ENCODE results near the gene RBM23. TPM values are rescaled to one million over a fixed set of nuclear protein-coding genes. Genes with fewer than 3 reads are reported as not detected.

Gene RBM23
- total RNA-seq, 2 donors from 2014 or later: 77.3 to 88.9 TPM

DNA sequence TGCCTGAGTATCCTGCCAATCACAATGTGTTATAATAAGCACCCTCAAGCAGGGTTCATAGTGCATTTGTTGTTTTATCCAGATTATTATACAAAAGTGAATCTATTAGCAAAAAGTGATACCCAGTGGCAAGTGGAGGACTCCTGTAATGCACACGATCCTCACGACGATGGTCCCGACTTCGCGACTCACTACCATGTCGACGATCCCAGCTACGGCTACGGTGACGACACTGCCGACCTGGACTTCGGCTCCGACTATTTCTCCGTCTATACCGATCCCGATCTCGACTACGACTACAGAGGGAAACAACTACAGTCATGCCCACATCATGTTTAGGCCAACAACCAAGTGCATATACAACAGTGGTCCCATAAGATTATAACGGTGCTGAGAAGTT is 12.9 kb downstream of the RBM23 start:
- Mint-ChIP-seq H3K4me3 (no peak overlapping the region), H3K27me3 (no peaks in the 10 kb centered on the region), H3K4me1 (peaks cover 12% of the 10 kb centered on the region), H3K36me3 (ENCODE audit: low read depth) (peaks cover 19% of the 10 kb centered on the region), H3K27ac (no peak overlapping the region)
- H3K9me3 ChIP-seq (ENCODE audit: control insufficient read depth, low read length, poor library complexity, severe bottlenecking): no peaks in the 10 kb centered on the region
- ATAC-seq: no peak
- no peak for DNase-seq

DNA sequence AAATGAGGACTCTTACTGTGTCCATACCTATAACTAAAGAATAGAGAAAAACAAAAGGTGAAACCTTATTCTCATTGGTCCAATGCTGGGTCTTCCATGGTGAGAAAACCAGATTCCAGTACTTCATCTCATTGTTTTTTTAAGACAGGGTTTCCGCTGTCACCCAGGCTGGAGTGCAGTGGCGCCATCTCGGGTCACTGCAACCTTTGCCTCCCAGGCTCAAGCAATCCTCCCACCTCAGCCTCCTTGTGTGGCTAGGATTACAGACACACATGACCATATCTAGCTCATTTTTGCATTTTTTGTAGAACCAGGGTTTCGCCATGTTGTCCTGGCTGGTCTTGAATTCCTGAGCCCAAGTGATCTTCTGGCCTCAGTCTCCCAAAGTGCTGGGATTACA is 13.3 kb downstream of the RBM23 start:
- H3K4me1 Mint-ChIP-seq: peaks cover 15% of the 10 kb centered on the region
- H3K9me3 ChIP-seq (ENCODE audit: control insufficient read depth, low read length, poor library complexity, severe bottlenecking): no peaks in the 10 kb centered on the region
- H3K4me3 Mint-ChIP-seq: no peak overlapping the region
- ATAC-seq (no peak), DNase-seq (no peak)
- peaks cover 22% of the 10 kb centered on the region for H3K36me3 Mint-ChIP-seq (ENCODE audit: low read depth)
- no peaks in the 10 kb centered on the region for H3K27me3 Mint-ChIP-seq
- H3K27ac Mint-ChIP-seq: no peak overlapping the region

DNA sequence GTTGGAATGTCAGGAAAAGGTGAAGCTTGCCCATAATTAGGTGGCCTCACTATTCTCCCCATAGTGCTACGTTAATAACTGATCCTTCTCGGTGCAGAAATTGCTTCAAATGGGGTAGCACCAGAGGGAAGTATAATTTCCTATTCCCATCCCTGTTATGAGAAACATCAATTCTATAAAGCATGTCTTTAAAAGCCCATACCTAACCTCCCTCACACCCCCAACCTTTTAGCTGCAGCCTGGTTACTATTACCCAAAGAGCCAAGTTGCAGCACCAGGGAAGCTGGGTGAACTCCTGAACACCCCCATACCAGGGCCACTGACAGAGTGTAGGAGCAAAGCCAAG is 15.2 kb downstream of the RBM23 start:
- Mint-ChIP-seq H3K27ac (no peak overlapping the region), H3K36me3 (ENCODE audit: low read depth) (peaks cover 20% of the 10 kb centered on the region), H3K4me1 (peaks cover 15% of the 10 kb centered on the region), H3K4me3 (no peak overlapping the region), H3K27me3 (no peaks in the 10 kb centered on the region)
- no peak for ATAC-seq
- no peaks in the 10 kb centered on the region for H3K9me3 ChIP-seq (ENCODE audit: control insufficient read depth, low read length, poor library complexity, severe bottlenecking)
- DNase-seq: no peak

DNA sequence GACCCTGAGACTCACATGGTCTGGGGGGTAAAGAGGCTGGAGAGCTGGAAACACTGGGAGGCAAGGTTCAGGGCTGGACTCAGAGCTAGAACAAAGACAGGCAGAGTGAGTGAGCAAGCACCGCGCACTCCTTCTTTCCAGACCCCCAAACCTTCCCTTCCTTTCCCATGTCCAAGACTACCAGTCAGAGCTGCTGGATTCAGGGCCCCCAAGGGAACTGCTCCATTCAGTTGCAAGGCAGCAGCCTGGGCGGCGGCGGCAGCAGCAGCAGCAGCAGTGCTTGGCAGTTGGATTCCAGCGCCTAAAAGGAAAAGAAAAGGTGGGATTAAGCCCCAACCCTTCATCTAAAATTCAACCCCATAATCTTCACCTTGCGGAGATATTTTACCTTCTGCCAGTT is 17.1 kb downstream of the RBM23 start:
- ATAC-seq (no peak), DNase-seq (no peak)
- Mint-ChIP-seq H3K27ac (no peak overlapping the region), H3K4me1 (peaks cover 17% of the 10 kb centered on the region), H3K27me3 (no peaks in the 10 kb centered on the region), H3K36me3 (ENCODE audit: low read depth) (peaks cover 20% of the 10 kb centered on the region), H3K4me3 (no peak overlapping the region)
- H3K9me3 ChIP-seq (ENCODE audit: control insufficient read depth, low read length, poor library complexity, severe bottlenecking): no peaks in the 10 kb centered on the region

DNA sequence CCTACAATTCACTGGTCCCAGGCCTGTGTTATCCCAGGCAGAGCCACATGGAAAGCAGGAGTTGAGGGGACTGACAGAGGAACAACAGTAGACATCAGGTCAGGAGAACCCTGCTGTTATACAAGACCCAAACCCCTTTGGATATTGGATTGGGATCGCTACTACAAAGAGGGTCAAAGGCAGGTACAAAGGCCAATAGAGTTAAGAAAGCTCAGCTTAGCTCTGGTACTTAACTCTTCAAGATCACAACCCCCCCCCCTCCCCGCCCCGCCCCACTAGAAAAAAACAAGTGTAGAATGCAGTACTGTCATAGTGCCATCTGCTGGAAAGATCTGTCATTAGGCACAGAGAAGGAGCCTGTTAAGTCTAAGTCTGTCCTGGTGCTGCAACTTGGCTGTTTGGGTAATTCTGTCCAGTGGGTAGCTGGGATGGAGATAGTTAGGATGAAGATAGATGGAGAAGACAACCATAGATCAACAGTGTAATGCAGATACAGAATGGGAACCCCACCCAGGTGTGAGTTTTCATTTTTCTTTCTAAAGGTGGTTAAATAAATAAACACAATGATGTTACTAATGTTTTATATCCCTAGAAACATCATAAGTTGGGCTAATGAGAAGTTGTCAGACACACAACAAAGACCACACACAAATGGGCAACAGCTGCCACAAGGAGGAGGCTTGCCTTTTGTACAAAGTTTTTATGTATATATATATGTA is 18.7 kb downstream of the RBM23 start:
- Mint-ChIP-seq H3K4me3 (no peak overlapping the region), H3K27ac (peak overlapping the region; percentile 34), H3K36me3 (ENCODE audit: low read depth) (peaks cover 13% of the 10 kb centered on the region), H3K27me3 (no peaks in the 10 kb centered on the region), H3K4me1 (peaks cover 14% of the 10 kb centered on the region)
- no peaks in the 10 kb centered on the region for H3K9me3 ChIP-seq (ENCODE audit: control insufficient read depth, low read length, poor library complexity, severe bottlenecking)
- ATAC-seq (peak; percentile 84), DNase-seq (peak in 1 of 3 donors; percentile 43)

DNA sequence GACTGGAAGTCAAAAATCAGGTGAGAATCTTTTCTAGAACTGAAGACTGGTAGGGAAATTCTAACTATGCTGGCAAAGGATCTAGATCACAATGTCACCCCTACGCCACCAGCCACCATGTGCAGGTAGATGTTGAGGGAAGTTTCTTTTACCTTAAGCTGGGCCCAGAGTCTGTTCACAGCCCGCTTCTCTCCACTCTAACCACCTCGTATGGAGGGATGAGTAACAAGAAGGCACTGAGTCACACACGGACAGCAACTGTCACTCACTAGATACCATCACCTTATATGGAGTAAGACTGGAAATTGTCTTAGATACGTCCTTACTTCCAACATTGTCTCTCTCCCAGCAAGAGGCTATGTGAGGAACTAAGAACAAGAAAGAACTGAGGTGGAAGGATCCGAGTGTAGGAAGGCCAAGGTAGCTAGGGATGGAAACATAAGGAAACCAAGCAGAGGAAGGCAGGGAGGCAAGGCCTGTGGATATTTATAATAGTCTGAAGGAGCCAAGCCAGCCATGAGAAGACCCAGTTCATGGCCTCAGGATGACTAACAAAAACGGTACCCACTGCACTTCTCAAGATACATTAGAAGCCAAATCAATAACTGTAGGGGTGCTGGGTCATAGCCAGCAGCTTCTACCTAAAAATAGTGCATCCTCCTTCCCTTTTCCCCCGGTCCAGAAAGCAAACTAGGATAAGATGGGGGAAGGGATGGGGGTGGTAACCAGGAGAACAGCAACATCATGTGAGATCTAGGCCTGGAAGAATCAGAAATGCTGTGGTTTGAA is 20.5 kb downstream of the RBM23 start:
- peak overlapping the region; percentile 39 for H3K27ac Mint-ChIP-seq
- no peak overlapping the region for H3K4me3 Mint-ChIP-seq
- H3K36me3 Mint-ChIP-seq (ENCODE audit: low read depth): peaks cover 11% of the 10 kb centered on the region
- H3K27me3 Mint-ChIP-seq: no peaks in the 10 kb centered on the region
- H3K9me3 ChIP-seq (ENCODE audit: control insufficient read depth, low read length, poor library complexity, severe bottlenecking): no peaks in the 10 kb centered on the region
- peaks cover 14% of the 10 kb centered on the region for H3K4me1 Mint-ChIP-seq
- no peak for DNase-seq
- no peak for ATAC-seq

DNA sequence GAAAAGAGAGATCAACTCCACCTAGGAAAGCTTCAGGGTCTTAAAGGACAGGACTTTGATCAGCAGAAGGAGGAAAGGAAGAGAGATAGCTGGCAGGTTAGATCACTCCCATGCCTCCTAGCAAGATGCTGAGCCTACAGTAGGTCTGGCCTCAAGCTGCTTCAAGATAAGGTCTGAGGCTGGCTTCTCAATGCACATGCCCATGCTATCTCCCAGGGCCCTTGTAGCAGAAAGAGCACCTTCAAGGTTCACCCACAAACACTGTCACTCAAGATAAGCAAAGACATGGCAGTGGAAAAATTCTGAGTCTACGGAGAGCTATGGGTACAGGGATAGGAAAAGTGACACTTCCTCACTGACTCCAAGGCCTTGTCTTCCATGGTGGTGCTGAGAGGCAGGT is 21.6 kb downstream of the RBM23 start:
- no peaks in the 10 kb centered on the region for H3K9me3 ChIP-seq (ENCODE audit: control insufficient read depth, low read length, poor library complexity, severe bottlenecking)
- Mint-ChIP-seq H3K4me3 (no peak overlapping the region), H3K27me3 (no peaks in the 10 kb centered on the region), H3K36me3 (ENCODE audit: low read depth) (peaks cover 13% of the 10 kb centered on the region), H3K4me1 (peaks cover 14% of the 10 kb centered on the region), H3K27ac (no peak overlapping the region)
- ATAC-seq (no peak), DNase-seq (no peak)

DNA sequence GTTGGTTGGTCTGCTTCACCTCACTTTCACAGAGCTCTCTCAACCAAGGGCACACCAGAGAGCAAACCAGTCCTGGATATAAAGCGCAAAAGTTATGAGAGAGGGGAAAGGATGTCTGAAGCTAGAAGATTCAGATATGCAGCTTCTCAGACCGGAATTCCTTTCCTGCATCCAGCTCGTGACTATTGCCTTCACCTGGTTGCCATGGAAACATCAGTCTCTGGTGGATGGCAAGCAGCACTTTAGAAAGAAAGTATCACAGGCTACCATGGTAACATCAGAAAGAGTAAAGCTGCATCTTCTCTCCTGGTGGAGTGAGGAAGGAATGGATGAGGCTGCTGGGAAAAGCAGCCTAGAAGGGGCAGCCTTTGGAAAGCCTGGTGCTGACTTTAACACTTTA is 22.2 kb downstream of the RBM23 start:
- Mint-ChIP-seq H3K4me3 (peak overlapping the region; percentile 19), H3K36me3 (ENCODE audit: low read depth) (peaks cover 13% of the 10 kb centered on the region), H3K27me3 (no peaks in the 10 kb centered on the region), H3K4me1 (peaks cover 14% of the 10 kb centered on the region), H3K27ac (peak overlapping the region; percentile 11)
- H3K9me3 ChIP-seq (ENCODE audit: control insufficient read depth, low read length, poor library complexity, severe bottlenecking): no peaks in the 10 kb centered on the region
- DNase-seq (no peak), ATAC-seq (no peak)

DNA sequence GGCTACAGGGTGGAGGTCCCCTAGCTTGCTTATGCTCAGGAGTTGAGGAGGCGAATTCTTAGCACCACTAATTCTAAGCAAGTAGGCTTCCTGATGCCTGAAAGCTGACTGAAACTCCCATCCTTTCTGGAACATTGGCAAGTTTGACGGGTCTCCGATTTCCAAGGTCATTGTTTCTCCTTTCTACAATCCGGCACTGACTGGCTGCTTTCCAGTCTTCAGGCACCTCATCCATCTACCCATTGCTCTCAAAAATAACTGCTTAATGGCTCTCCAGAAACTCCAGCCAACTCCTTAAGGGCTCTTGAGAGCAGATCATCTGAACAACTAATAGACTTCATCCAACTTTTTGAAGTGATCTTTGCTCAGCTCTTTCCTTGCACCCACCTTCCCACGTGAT is 22.6 kb downstream of the RBM23 start:
- Mint-ChIP-seq H3K27ac (peak overlapping the region; percentile 11), H3K4me1 (peaks cover 12% of the 10 kb centered on the region), H3K27me3 (no peaks in the 10 kb centered on the region), H3K4me3 (peak overlapping the region; percentile 19), H3K36me3 (ENCODE audit: low read depth) (peaks cover 10% of the 10 kb centered on the region)
- H3K9me3 ChIP-seq (ENCODE audit: control insufficient read depth, low read length, poor library complexity, severe bottlenecking): no peaks in the 10 kb centered on the region
- ATAC-seq (no peak), DNase-seq (no peak)

DNA sequence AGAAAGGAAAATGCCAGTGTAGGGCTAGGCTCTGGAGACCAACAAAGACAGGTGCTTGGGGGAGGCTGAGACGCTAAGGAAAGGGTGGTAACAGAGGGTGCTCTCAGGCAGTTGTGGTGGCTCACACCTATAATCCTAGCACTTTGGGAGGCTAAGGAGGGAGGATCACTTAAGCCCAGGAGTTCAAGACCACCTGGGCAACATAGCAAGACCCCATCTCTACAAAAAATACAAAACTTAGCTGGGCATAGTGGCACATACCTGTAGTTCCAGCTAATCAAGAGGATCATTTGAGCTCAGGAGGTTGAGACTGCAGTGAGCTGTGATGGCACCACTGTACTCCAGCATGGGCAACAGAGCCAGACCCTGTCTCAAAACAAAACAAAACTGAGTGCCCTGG is 23.5 kb downstream of the RBM23 start:
- Mint-ChIP-seq H3K27ac (peak overlapping the region; percentile 11), H3K27me3 (no peaks in the 10 kb centered on the region), H3K36me3 (ENCODE audit: low read depth) (peaks cover 4% of the 10 kb centered on the region), H3K4me3 (no peak overlapping the region), H3K4me1 (peaks cover 9% of the 10 kb centered on the region)
- H3K9me3 ChIP-seq (ENCODE audit: control insufficient read depth, low read length, poor library complexity, severe bottlenecking): no peaks in the 10 kb centered on the region
- ATAC-seq (no peak), DNase-seq (no peak)

DNA sequence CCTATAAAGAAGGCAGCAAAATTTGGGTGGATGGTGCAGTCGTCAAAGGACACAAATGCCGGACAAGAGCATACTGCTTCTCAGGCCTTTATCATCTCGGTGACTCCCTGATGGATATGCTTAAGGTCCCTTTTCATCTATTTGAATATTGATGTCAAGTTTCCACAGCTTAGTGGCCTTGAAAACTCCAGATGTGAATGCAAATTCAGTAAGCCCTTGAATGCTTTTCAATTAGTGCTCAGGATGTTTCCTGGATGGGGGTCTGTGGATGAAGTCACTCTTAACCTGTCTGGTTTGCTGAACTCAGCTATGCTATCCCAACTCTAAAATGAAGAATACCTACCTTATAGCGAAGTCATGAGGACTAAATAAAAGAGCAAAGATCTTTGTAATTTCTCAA is 25.2 kb downstream of the RBM23 start:
- Mint-ChIP-seq H3K36me3 (ENCODE audit: low read depth) (peaks cover 7% of the 10 kb centered on the region), H3K4me1 (peaks cover 16% of the 10 kb centered on the region), H3K4me3 (no peak overlapping the region), H3K27me3 (no peaks in the 10 kb centered on the region), H3K27ac (no peak overlapping the region)
- no peaks in the 10 kb centered on the region for H3K9me3 ChIP-seq (ENCODE audit: control insufficient read depth, low read length, poor library complexity, severe bottlenecking)
- ATAC-seq (no peak), DNase-seq (no peak)

DNA sequence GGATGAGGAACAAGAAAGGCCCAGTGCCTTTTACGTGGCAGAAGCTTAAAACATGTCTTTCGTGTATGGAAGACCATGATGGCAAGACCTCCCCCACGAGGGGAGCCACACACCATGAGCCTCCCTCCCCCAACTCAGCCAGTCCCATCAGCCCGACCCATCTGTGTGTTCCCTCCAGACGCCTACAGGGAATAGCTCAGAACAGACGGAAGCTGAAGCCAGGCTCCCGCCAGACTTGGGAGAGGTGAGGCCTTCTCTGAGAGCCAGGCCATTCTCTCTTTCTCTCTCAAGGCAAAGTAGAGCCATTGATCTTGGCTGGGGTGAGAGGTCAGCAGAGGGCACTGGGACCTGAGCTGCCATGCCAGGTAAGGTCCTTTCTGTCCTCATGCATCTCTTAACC is 26.5 kb downstream of the RBM23 start:
- no peak for ATAC-seq
- no peak overlapping the region for H3K4me3 Mint-ChIP-seq
- H3K9me3 ChIP-seq (ENCODE audit: control insufficient read depth, low read length, poor library complexity, severe bottlenecking): no peaks in the 10 kb centered on the region
- no peak for DNase-seq
- H3K27ac Mint-ChIP-seq: no peak overlapping the region
- no peaks in the 10 kb centered on the region for H3K27me3 Mint-ChIP-seq
- H3K36me3 Mint-ChIP-seq (ENCODE audit: low read depth): peaks cover 7% of the 10 kb centered on the region
- H3K4me1 Mint-ChIP-seq: peaks cover 18% of the 10 kb centered on the region

DNA sequence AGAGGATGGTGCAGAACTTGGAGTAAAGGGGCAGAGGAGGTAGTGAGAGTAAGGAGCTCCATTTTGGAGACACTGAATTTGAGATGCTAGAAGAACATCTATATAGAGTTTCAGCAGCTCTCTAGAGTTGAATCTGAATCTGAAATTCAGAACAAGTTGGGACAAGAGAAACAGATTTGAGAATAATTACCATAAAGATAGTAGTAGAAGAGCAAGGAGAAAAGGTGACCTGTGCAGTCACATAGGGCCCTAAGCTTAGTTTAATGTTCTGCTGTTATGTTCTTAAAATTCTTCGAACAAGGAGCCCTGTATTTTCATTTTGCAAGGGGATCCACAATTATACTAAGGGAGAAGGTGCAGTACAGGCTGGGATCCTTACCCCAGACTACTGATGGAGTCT is 28.5 kb downstream of the RBM23 start:
- H3K36me3 Mint-ChIP-seq (ENCODE audit: low read depth): peaks cover 7% of the 10 kb centered on the region
- no peaks in the 10 kb centered on the region for H3K27me3 Mint-ChIP-seq
- DNase-seq: no peak
- no peaks in the 10 kb centered on the region for H3K9me3 ChIP-seq (ENCODE audit: control insufficient read depth, low read length, poor library complexity, severe bottlenecking)
- H3K27ac Mint-ChIP-seq: peak overlapping the region; percentile 39
- ATAC-seq: no peak
- no peak overlapping the region for H3K4me3 Mint-ChIP-seq
- peaks cover 31% of the 10 kb centered on the region for H3K4me1 Mint-ChIP-seq

DNA sequence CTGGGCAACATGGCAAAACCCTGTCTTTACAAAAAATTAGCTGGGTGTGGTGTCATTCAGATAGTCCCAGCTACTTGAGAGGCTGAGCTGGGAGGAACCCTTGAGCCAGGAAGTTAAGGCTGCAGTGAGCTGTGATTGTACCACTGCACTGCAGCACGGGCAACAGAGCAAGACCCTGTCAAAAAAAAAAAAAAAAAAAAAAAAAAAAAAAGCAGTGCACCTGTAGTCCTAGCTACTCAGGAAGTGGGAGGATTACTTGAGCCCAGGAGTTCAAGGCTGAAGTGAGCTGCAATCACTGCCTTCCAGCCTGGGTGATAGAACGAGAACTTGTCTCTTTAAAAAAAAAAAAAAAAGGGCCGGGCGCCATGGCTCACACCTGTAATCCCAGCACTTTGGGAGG is 30.3 kb downstream of the RBM23 start:
- ATAC-seq: no peak
- Mint-ChIP-seq H3K27ac (peak overlapping the region; percentile 91), H3K36me3 (ENCODE audit: low read depth) (peaks cover 7% of the 10 kb centered on the region), H3K27me3 (no peaks in the 10 kb centered on the region), H3K4me3 (peak overlapping the region; percentile 93), H3K4me1 (peaks cover 42% of the 10 kb centered on the region)
- H3K9me3 ChIP-seq (ENCODE audit: control insufficient read depth, low read length, poor library complexity, severe bottlenecking): no peaks in the 10 kb centered on the region
- no peak for DNase-seq
